ENCODE results near the gene TMEM201. TPM values are rescaled to one million over a fixed set of nuclear protein-coding genes. Genes with fewer than 3 reads are reported as not detected.
"Not testable (repeated sequence)": the region's sequence is repeated elsewhere in the genome, so short reads cannot be mapped to it uniquely, and the experiment has no call there.

Gene TMEM201
- total and polyA plus RNA-seq, 2 of the 4 experiments (the other 2 are of a cell fraction): 1.3 to 8.7 TPM

- no peak overlapping the region for H4K8ac ChIP-seq (ENCODE audit: low read depth in 2 of 2, low read length in 2 of 2)
- H3K56ac ChIP-seq (ENCODE audit: extremely low read depth, insufficient read depth, low read length): no peak overlapping the region
- H3K9me3 ChIP-seq (ENCODE audit: control insufficient read depth, insufficient read depth, low read length): no peaks in the 10 kb centered on the region
- no peak overlapping the region for H2BK15ac ChIP-seq (ENCODE audit: low read depth, low read length)
- DNase-seq: no peak
- dilution Hi-C loops (cut with HindIII; ENCODE audit: low sequenced_read_pairs, unreplicated experiment) (no loop called here), intact Hi-C loops (cut with micrococcal nuclease) (no loop called here), in situ Hi-C loops (cut with MboI; ENCODE audit: low sequenced_read_pairs) (no loop called here)
- H3K23ac ChIP-seq (ENCODE audit: low read depth, low read length): no peak overlapping the region
- no peak overlapping the region for H3K4me3 ChIP-seq (ENCODE audit: insufficient read depth, low read depth, low read length)
- no peak overlapping the region for H2AK9ac ChIP-seq (replicated peaks; ENCODE audit: low read depth, low read length, poor library complexity)
- H3K9ac ChIP-seq (ENCODE audit: low read depth, low read length): no peak overlapping the region
- H2AFZ ChIP-seq (replicated peaks; ENCODE audit: low read length, poor library complexity): no peak overlapping the region
- no peaks in the 10 kb centered on the region for H3K27me3 ChIP-seq (ENCODE audit: control insufficient read depth, insufficient read depth, low read length)
- no peak overlapping the region for H3K14ac ChIP-seq (replicated peaks; ENCODE audit: low read depth, low read length)
- ATAC-seq (ENCODE audit: low read depth): no peak
- no peak overlapping the region for H2BK20ac ChIP-seq (ENCODE audit: low read depth, low read length)
- peaks cover 6% of the 10 kb centered on the region for H3K36me3 ChIP-seq (ENCODE audit: control insufficient read depth, insufficient read depth, low read length)
- WGBS, 2 experiments (ENCODE audit: extremely low coverage in 2 of 2, insufficient read length in 1 of 2): no CpG with 5 or more reads among the region's 5 CpGs
- H2BK5ac ChIP-seq (ENCODE audit: low read depth, low read length, poor library complexity, severe bottlenecking): no peak overlapping the region
- TF ChIP-seq SMC3 (IDR thresholded peaks at IDR 0.05; ENCODE audit: low read depth, low read length) (no peak), FOS (IDR thresholded peaks at IDR 0.05; ENCODE audit: low read depth, low read length) (no peak), MAZ (IDR thresholded peaks at IDR 0.05; ENCODE audit: borderline replicate concordance, low read depth, low read length) (no peak), CTCF (conservative IDR thresholded peaks at IDR 0.05; ENCODE audit: low read depth, low read length) (no peak), RAD21 (IDR thresholded peaks at IDR 0.05; ENCODE audit: low read length) (no peak)
- ChIA-PET CTCF (no interaction called here), POLR2A (ENCODE audit: unreplicated experiment) (no interaction called here)
- BruUV-seq (replicated peaks): no TSS peak
- no peak overlapping the region for H3K4me2 ChIP-seq (ENCODE audit: low read depth, low read length)
- H3K18ac ChIP-seq (ENCODE audit: low read depth, low read length): no peak overlapping the region
- no peak overlapping the region for H4K91ac ChIP-seq (ENCODE audit: insufficient read depth, low read depth, low read length)
- H2AK5ac ChIP-seq (ENCODE audit: low read depth, low read length): no peak overlapping the region
- H3K27ac ChIP-seq (ENCODE audit: insufficient read depth, low read length): no peak overlapping the region
- peaks cover 8% of the 10 kb centered on the region; the same call in 1 of the 2 replicates for H4K20me1 ChIP-seq (ENCODE audit: insufficient read depth, low read length)
- H2BK120ac ChIP-seq (ENCODE audit: low read depth, low read length): no peak overlapping the region
- H3K79me1 ChIP-seq (ENCODE audit: low read depth in 1 of 2, low read length in 2 of 2): peaks cover 0 to 9% of the 10 kb centered on the region in 2 experiments; a peak in 2 of 4 replicates
- H4K5ac ChIP-seq (ENCODE audit: low read depth, low read length): no peak overlapping the region
- H3K4me1 ChIP-seq (ENCODE audit: control insufficient read depth, insufficient read depth, low read length): no peaks in the 10 kb centered on the region
- no peak overlapping the region for H3K4ac ChIP-seq (ENCODE audit: low read depth, low read length)
- H3K9me1 ChIP-seq (ENCODE audit: insufficient read depth, low read length): peaks cover 5% of the 10 kb centered on the region; the same call in 1 of the 2 replicates
These were observed 29.0 kb upstream of the TMEM201 start for GRCh38 chr1:9559673-9560072.

GRCh38 chr1:9560090-9560489 lies 28.6 kb upstream of the TMEM201 start:
- H3K27ac ChIP-seq (ENCODE audit: insufficient read depth, low read length); H3K14ac ChIP-seq (replicated peaks; ENCODE audit: low read depth, low read length); H2BK120ac ChIP-seq (ENCODE audit: low read depth, low read length); H2AK9ac ChIP-seq (replicated peaks; ENCODE audit: low read depth, low read length, poor library complexity); H2BK15ac ChIP-seq (ENCODE audit: low read depth, low read length); H4K91ac ChIP-seq (ENCODE audit: insufficient read depth, low read depth, low read length); H3K9ac ChIP-seq (ENCODE audit: low read depth, low read length); H3K18ac ChIP-seq (ENCODE audit: low read depth, low read length); H3K27me3 ChIP-seq (ENCODE audit: control insufficient read depth, insufficient read depth, low read length); intact Hi-C loops (cut with micrococcal nuclease); H4K8ac ChIP-seq (ENCODE audit: low read depth in 2 of 2, low read length in 2 of 2); H3K56ac ChIP-seq (ENCODE audit: extremely low read depth, insufficient read depth, low read length); H2BK5ac ChIP-seq (ENCODE audit: low read depth, low read length, poor library complexity, severe bottlenecking); ATAC-seq (ENCODE audit: low read depth); H3K4me2 ChIP-seq (ENCODE audit: low read depth, low read length); H3K4me1 ChIP-seq (ENCODE audit: control insufficient read depth, insufficient read depth, low read length); H3K9me1 ChIP-seq (ENCODE audit: insufficient read depth, low read length); POLR2A ChIA-PET (ENCODE audit: unreplicated experiment); H3K9me3 ChIP-seq (ENCODE audit: control insufficient read depth, insufficient read depth, low read length); dilution Hi-C loops (cut with HindIII; ENCODE audit: low sequenced_read_pairs, unreplicated experiment); H2AK5ac ChIP-seq (ENCODE audit: low read depth, low read length); CTCF ChIA-PET; H3K4me3 ChIP-seq (ENCODE audit: insufficient read depth, low read depth, low read length); H2BK20ac ChIP-seq (ENCODE audit: low read depth, low read length); H2AFZ ChIP-seq (replicated peaks; ENCODE audit: low read length, poor library complexity); H3K23ac ChIP-seq (ENCODE audit: low read depth, low read length); in situ Hi-C loops (cut with MboI; ENCODE audit: low sequenced_read_pairs); H3K4ac ChIP-seq (ENCODE audit: low read depth, low read length); H3K36me3 ChIP-seq (ENCODE audit: control insufficient read depth, insufficient read depth, low read length); H4K5ac ChIP-seq (ENCODE audit: low read depth, low read length); H4K20me1 ChIP-seq (ENCODE audit: insufficient read depth, low read length); DNase-seq; BruUV-seq (replicated peaks): not testable (repeated sequence)
- no CpG with 5 or more reads among the region's 17 CpGs for WGBS, 2 experiments (ENCODE audit: extremely low coverage in 2 of 2, insufficient read length in 1 of 2)
- peaks cover 0 to 13% of the 10 kb centered on the region in 2 experiments; a peak in 2 of 4 replicates for H3K79me1 ChIP-seq (ENCODE audit: low read depth in 1 of 2, low read length in 2 of 2)

All from IMR-90 (cell line).